Measurements from ENCODE around the gene EDAR. TPM values are rescaled to one million over a fixed set of nuclear protein-coding genes. Genes with fewer than 3 reads are reported as not detected.

EDAR gene
- polyA plus RNA-seq, 1 experiment, result not detected

DNA sequence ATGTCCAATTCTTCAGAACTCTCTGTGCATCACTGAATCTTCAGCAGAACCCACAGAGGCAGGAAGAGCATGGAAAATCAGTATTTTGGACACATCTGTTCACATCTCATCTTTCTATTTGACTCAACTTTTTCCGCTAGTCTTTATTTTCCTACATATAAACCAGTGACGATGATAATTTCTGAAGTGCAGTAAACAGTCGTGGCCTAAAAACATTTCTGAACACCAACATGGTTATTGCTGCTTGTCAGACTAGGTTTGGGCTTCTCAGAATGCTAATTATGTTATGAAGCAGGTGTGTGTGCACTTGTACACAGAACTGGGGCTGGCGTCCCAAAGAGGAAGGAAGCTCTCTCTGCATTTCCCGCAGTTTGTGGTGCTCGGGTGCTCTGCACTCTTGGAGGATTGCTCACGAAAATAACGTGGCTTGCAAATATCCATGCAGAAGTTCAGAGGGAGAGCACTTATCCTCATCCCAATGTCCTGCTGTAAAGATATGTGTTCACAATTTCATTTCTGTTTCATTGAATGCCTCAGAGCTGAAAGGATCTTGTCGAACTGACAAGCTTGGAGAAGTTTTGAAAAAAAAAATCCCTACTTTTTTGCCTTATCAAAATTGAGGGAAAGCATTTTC is 50.8 kb downstream of the EDAR start:
- TF ChIP-seq, protein P1, sequence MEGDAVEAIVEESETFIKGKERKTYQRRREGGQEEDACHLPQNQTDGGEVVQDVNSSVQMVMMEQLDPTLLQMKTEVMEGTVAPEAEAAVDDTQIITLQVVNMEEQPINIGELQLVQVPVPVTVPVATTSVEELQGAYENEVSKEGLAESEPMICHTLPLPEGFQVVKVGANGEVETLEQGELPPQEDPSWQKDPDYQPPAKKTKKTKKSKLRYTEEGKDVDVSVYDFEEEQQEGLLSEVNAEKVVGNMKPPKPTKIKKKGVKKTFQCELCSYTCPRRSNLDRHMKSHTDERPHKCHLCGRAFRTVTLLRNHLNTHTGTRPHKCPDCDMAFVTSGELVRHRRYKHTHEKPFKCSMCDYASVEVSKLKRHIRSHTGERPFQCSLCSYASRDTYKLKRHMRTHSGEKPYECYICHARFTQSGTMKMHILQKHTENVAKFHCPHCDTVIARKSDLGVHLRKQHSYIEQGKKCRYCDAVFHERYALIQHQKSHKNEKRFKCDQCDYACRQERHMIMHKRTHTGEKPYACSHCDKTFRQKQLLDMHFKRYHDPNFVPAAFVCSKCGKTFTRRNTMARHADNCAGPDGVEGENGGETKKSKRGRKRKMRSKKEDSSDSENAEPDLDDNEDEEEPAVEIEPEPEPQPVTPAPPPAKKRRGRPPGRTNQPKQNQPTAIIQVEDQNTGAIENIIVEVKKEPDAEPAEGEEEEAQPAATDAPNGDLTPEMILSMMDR (IDR thresholded peaks at IDR 0.05; ENCODE audit: insufficient read depth, low read depth, low read length), result no peak
- Histone ChIP-seq H3K4me3 (ENCODE audit: low read depth, low read length) (no peak overlapping the region), H3K27me3 (ENCODE audit: control insufficient read depth, insufficient read depth, low read length) (peaks cover 5% of the 10 kb centered on the region), H3K36me3 (ENCODE audit: control insufficient read depth, insufficient read depth, low read length) (no peaks in the 10 kb centered on the region)
- ChIA-PET POLR2A (no interaction called here), CTCF (interaction anchor here (3.1 kb wide), 1 partner anchor 10 kb away, joined by 16 read pairs; no protein-coding TSS in a partner anchor)
- no peak for DNase-seq (ENCODE audit: low read depth)

DNA sequence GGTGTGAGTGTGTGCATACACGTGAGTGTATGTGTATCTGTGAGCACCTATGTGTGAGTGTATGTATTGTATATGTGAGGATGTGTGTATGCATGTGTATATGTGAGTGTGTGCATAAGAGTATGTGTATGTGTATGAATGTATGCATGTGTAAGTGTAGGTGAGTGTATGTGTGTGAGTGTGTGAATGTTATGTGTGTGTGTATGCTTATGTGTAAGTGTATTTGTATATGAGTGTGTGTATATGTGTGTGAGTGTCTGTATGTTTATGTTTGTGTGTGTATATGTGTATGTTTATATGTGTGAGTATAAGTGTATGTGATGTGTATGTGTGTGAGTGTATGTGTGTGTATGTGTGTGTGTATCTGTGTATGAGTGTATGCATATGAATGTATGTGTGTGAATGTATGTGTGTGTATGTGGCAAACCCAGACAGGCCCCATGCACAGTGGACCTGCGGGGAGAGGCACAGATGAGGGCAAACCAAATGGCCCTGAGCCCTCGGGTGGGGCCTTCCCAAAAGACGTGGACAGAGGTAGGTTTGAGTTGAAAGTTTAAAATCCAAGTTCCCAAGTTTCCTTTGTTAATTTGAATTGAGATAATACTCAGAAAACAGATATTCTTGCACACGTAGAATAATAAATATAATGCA is 51.5 kb downstream of the EDAR start:
- Histone ChIP-seq H3K27me3 (ENCODE audit: control insufficient read depth, insufficient read depth, low read length) (peaks cover 5% of the 10 kb centered on the region), H3K36me3 (ENCODE audit: control insufficient read depth, insufficient read depth, low read length) (no peaks in the 10 kb centered on the region), H3K4me3 (ENCODE audit: low read depth, low read length) (no peak overlapping the region)
- TF ChIP-seq, protein P1 (IDR thresholded peaks at IDR 0.05; ENCODE audit: insufficient read depth, low read depth, low read length), result no peak
- ChIA-PET CTCF (no interaction called here), POLR2A (no interaction called here)
- DNase-seq (ENCODE audit: low read depth), result no peak

DNA sequence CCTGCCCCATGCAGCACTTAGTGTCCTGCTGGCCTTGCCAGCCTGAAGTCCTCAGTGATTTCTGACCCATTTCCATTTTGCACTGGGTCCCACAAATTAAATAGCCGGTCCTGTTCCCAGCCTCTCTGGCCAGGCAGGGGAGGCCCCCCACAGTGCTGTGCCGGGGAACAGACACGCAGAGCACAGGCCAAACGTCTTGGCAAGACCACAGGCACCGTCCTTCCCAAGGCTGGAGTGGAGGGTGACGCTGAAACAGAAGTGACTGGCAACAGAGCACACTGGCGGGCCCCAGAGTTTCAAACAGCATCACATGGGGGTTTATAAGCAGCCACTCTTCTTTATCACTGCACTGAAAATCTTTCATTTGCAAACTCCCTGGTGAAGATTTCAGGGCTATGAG is 52.2 kb downstream of the EDAR start:
- no peaks in the 10 kb centered on the region for H3K36me3 ChIP-seq (ENCODE audit: control insufficient read depth, insufficient read depth, low read length)
- TF ChIP-seq, protein P1 (IDR thresholded peaks at IDR 0.05; ENCODE audit: insufficient read depth, low read depth, low read length), result no peak
- H3K27me3 ChIP-seq (ENCODE audit: control insufficient read depth, insufficient read depth, low read length), result peaks cover 6% of the 10 kb centered on the region
- CTCF ChIA-PET, result no interaction called here
- POLR2A ChIA-PET, result no interaction called here
- H3K4me3 ChIP-seq (ENCODE audit: low read depth, low read length), result no peak overlapping the region
- DNase-seq (ENCODE audit: low read depth), result no peak

DNA sequence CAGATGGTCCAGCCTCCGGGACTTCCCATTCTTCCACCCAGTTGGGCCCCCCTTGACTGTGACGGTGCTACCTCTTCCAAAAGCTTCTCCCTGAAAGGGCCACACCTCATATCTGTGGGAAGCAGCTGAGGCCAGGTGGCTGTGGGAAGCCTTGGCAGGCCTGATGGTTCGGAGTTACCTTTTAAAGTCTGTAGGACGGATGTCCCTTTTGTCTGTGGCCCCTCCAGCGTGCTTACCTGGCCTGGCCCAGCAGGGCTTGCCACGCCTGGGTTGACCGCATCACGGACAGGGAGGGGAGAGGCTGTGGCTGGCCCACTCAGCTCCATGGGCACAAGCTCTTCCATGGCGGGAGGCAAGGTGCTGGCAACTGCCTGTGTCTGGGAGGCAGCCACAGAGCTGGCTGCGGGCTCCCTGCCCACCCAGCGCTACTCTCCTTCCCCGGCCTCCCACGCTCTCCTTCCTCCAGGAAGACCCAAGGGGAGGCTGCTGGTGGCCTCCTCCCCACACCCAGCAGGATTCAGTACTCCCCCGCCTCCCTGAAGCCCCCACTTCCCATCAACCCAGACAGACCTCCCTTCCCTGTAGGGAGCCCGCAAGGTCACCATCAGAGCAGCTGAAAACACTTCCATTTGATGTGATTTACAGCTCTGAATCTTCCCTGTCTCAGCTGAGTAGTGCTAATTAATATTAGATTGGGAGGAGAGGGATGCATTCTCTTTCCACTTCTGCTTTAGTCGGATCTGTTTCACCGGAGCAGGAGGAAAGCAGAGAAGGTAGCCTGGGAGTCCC is 52.8 kb downstream of the EDAR start:
- ChIA-PET CTCF (interaction anchor here (1.1 to 1.6 kb wide), 2 partner anchors 19 to 574 kb away, joined by 3 read pairs; no protein-coding TSS in a partner anchor), POLR2A (no interaction called here)
- DNase-seq (ENCODE audit: low read depth), result no peak
- peaks cover 7% of the 10 kb centered on the region for H3K27me3 ChIP-seq (ENCODE audit: control insufficient read depth, insufficient read depth, low read length)
- TF ChIP-seq, protein P1 (IDR thresholded peaks at IDR 0.05; ENCODE audit: insufficient read depth, low read depth, low read length), result no peak
- H3K36me3 ChIP-seq (ENCODE audit: control insufficient read depth, insufficient read depth, low read length), result no peaks in the 10 kb centered on the region
- H3K4me3 ChIP-seq (ENCODE audit: low read depth, low read length), result no peak overlapping the region

DNA sequence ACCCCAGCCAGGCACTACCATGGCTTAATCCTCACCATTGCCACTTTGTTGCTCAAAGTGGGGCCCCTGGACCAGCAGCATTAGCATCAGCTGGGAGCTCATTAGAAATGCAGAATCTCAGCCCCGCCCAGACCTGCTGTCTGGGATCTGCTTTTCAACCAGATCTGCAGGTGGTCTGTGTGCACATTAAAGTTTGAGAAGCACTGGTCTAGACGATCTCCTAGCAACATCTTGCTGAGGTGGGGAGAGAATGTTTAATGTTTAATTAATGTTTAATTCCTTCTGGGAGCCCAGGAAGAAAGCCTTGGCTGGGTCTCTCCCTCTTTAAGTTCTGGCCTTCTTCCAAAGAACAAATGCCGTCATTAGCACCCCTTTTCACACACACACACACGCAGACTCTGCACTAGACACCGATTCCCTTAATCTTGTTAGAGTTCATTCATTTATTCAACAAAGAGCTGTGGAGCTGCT is 53.7 kb downstream of the EDAR start:
- peaks cover 7% of the 10 kb centered on the region for H3K27me3 ChIP-seq (ENCODE audit: control insufficient read depth, insufficient read depth, low read length)
- CTCF ChIA-PET, result interaction anchor here (1.1 to 1.6 kb wide), 2 partner anchors 18 to 575 kb away, joined by 3 read pairs; no protein-coding TSS in a partner anchor

More for the DNA sequence above, 53.7 kb downstream of the EDAR start:
- TF ChIP-seq, protein P1 (IDR thresholded peaks at IDR 0.05; ENCODE audit: insufficient read depth, low read depth, low read length), result no peak
- DNase-seq (ENCODE audit: low read depth), result no peak
- POLR2A ChIA-PET, result no interaction called here
- Histone ChIP-seq H3K4me3 (ENCODE audit: low read depth, low read length) (no peak overlapping the region), H3K36me3 (ENCODE audit: control insufficient read depth, insufficient read depth, low read length) (no peaks in the 10 kb centered on the region)

All from BJ (cell line).